Suprapubic skin (tissue), 4 donors: Measurements from ENCODE around the gene APOM. TPM values are rescaled to one million over a fixed set of nuclear protein-coding genes. Genes with fewer than 3 reads are reported as not detected.

Experiments used
- DNase-seq, 2 donors: peaks; one replicate each; pipeline ENCODE4 v3.0.0-alpha.2; 2019; ENCODE audit warnings: low spot score in 2 of 2
- H3K27ac ChIP-seq: fragments of 200-600 bp; sonication (generic); one replicate; pipeline ENCODE4 v1.5.1; 2019
- H3K27me3 ChIP-seq: fragments of 200-600 bp; sonication (generic); one replicate; pipeline ENCODE4 v1.5.1; 2019
- H3K36me3 ChIP-seq: fragments of 200-600 bp; sonication (generic); one replicate; pipeline ENCODE4 v1.5.1; 2019
- H3K4me1 ChIP-seq: fragments of 200-600 bp; sonication (generic); one replicate; pipeline ENCODE4 v1.5.1; 2019
- H3K4me3 ChIP-seq: fragments of 200-600 bp; sonication (generic); one replicate; pipeline ENCODE4 v1.5.1; 2019; ENCODE audit warnings: mild to moderate bottlenecking
- H3K9me3 ChIP-seq: fragments of 200-600 bp; sonication (generic); one replicate; pipeline ENCODE4 v1.5.1; 2019
- CTCF ChIP-seq, 2 donors: fragments of 200-600 bp in 1 of 2; fragments of 450-650 bp in 1 of 2; sonication (generic) in 1 of 2; IDR thresholded peaks; one replicate each; pipeline ENCODE4 v1.5.1; 2016 to 2019; ENCODE audit warnings: antibody characterized with exemption in 2 of 2, mild to moderate bottlenecking in 1 of 2, moderate library complexity in 1 of 2
- EP300 ChIP-seq: sonication (generic); formaldehyde crosslinking; IDR thresholded peaks from one replicate; pipeline ENCODE4 v1.6.1; 2017; ENCODE audit warnings: antibody characterized with exemption
- POLR2A ChIP-seq, 2 donors: fragments of 450-650 bp; IDR thresholded peaks; one replicate each; pipeline ENCODE4 v1.6.1; 2017; ENCODE audit warnings: antibody characterized with exemption in 2 of 2, mild to moderate bottlenecking in 2 of 2, moderate library complexity in 2 of 2
- POLR2AphosphoS5 ChIP-seq, 3 donors: sonication (generic); formaldehyde crosslinking; IDR thresholded peaks; one replicate each; pipeline ENCODE4 v1.6.1; 2017; ENCODE audit warnings: antibody characterized with exemption in 3 of 3
- WGBS: methylation state at CpG from one replicate; pipeline ENCODE4 v1.1.5; 2018; 5-methylcytosine and 5-hydroxymethylcytosine counted together
- total RNA-seq, 4 donors: library from RNA; depleted of rRNA; stranded (reverse); fragments of >200 nt; gene quantifications; one replicate each; pipeline ENCODE4 v1.1.0, GENCODE V29; 2016

Gene APOM
- total RNA-seq, 4 donors from 2014 or later: 2.8 to 8.3 (median 6.1) TPM

GRCh38 chr6:31639449-31639861 is 16.2 kb upstream of the APOM start:
- H3K9me3 ChIP-seq: no peaks in the 10 kb centered on the region
- peaks cover 98% of the 10 kb centered on the region for H3K36me3 ChIP-seq
- DNase-seq: no peak
- WGBS: 79% methylated on average over 10 of the region's 10 CpGs
- no peak for TF ChIP-seq POLR2A (IDR thresholded peaks at IDR 0.05)
- TF ChIP-seq POLR2AphosphoS5 (IDR thresholded peaks at IDR 0.05): no peak
- TF ChIP-seq EP300: no peak
- TF ChIP-seq CTCF (IDR thresholded peaks at IDR 0.05): no peak
- H3K4me1 ChIP-seq: no peaks in the 10 kb centered on the region
- no peak overlapping the region for H3K4me3 ChIP-seq
- H3K27me3 ChIP-seq: no peaks in the 10 kb centered on the region
- no peak overlapping the region for H3K27ac ChIP-seq

- no peaks in the 10 kb centered on the region for H3K27me3 ChIP-seq
- 87% methylated on average over 6 of the region's 6 CpGs for WGBS
Measured at GRCh38 chr6:31640612-31641011, 15.1 kb upstream of the APOM start.

GRCh38 chr6:31641370-31641769 is 14.3 kb upstream of the APOM start:
- Histone ChIP-seq H3K9me3 (no peaks in the 10 kb centered on the region), H3K27me3 (no peaks in the 10 kb centered on the region), H3K27ac (no peak overlapping the region), H3K4me3 (no peak overlapping the region), H3K36me3 (peaks cover 98% of the 10 kb centered on the region), H3K4me1 (no peaks in the 10 kb centered on the region)
- TF ChIP-seq POLR2A (IDR thresholded peaks at IDR 0.05): no peak
- TF ChIP-seq EP300: no peak
- no peak for TF ChIP-seq CTCF (IDR thresholded peaks at IDR 0.05)
- TF ChIP-seq POLR2AphosphoS5 (IDR thresholded peaks at IDR 0.05): no peak
- 85% methylated on average over 4 of the region's 4 CpGs for WGBS
- DNase-seq: no peak

More at GRCh38 chr6:31640612-31641011, 15.1 kb upstream of the APOM start:
- H3K36me3 ChIP-seq: peaks cover 98% of the 10 kb centered on the region
- no peak for TF ChIP-seq POLR2AphosphoS5 (IDR thresholded peaks at IDR 0.05)
- no peak for DNase-seq
- no peak overlapping the region for H3K4me3 ChIP-seq
- H3K4me1 ChIP-seq: no peaks in the 10 kb centered on the region
- H3K9me3 ChIP-seq: no peaks in the 10 kb centered on the region
- no peak overlapping the region for H3K27ac ChIP-seq

- TF ChIP-seq CTCF (IDR thresholded peaks at IDR 0.05) (no peak), EP300 (no peak), POLR2AphosphoS5 (IDR thresholded peaks at IDR 0.05) (no peak)
- Histone ChIP-seq H3K9me3 (no peaks in the 10 kb centered on the region), H3K27me3 (no peaks in the 10 kb centered on the region), H3K4me3 (no peak overlapping the region), H3K4me1 (no peaks in the 10 kb centered on the region), H3K36me3 (peaks cover 97% of the 10 kb centered on the region), H3K27ac (no peak overlapping the region)
- no peak for DNase-seq
- WGBS: 93% methylated on average over 6 of the region's 6 CpGs
Measured at GRCh38 chr6:31642798-31643570, 12.7 kb upstream of the APOM start.

- H3K27me3 ChIP-seq: no peaks in the 10 kb centered on the region
- DNase-seq: no peak
- whole genome bisulfite sequencing: 86% methylated on average over 10 of the region's 17 CpGs
- no peak overlapping the region for H3K27ac ChIP-seq
- H3K4me3 ChIP-seq: no peak overlapping the region
- H3K4me1 ChIP-seq: no peaks in the 10 kb centered on the region
- no peaks in the 10 kb centered on the region for H3K9me3 ChIP-seq
- TF ChIP-seq CTCF (IDR thresholded peaks at IDR 0.05): no peak
- no peak for TF ChIP-seq POLR2AphosphoS5 (IDR thresholded peaks at IDR 0.05)
- TF ChIP-seq EP300: no peak
- TF ChIP-seq POLR2A (IDR thresholded peaks at IDR 0.05): no peak
- peaks cover 98% of the 10 kb centered on the region for H3K36me3 ChIP-seq
Measured at GRCh38 chr6:31643818-31644454, 11.8 kb upstream of the APOM start.
